IMR-90 (cell line): ENCODE data around the gene SMG5. TPM values are rescaled to one million over a fixed set of nuclear protein-coding genes. Genes with fewer than 3 reads are reported as not detected.

ENCODE experiments used
- ATAC-seq: fragments of 200-7000 bp; cut with Tn5 transposase; 2 replicates; pipeline ENCODE4 v1.9.1; 2020; ENCODE audit warnings: low read depth, mild to moderate bottlenecking, moderate library complexity
- BruUV-seq: library from RNA; stranded (reverse); fragments of 400-500 nt; replicated peaks from 2 replicates; lab custom pipeline; 2021; lab: Mats Ljungman, UMichigan
- CTCF ChIA-PET: fragments of 300-600 bp; formaldehyde crosslinking; extraction: SDS; loops from one replicate; lab custom pipeline; 2021; ENCODE audit warnings: antibody characterized with exemption; lab: Yijun Ruan, JAX
- POLR2A ChIA-PET: fragments of 300-600 bp; sonication (Branson Sonifier 250); formaldehyde crosslinking; loops from one replicate; lab custom pipeline; 2022; ENCODE audit warnings: antibody characterized with exemption; ENCODE audit not compliant: unreplicated experiment; lab: Charles Lee
- DNase-seq: peaks from one replicate; pipeline ENCODE4 v3.0.0; 2013
- H2AFZ ChIP-seq: replicated peaks from 2 replicates; pipeline ENCODE3; 2013; ENCODE audit warnings: low read length, mild to moderate bottlenecking; ENCODE audit not compliant: poor library complexity
- H2AK5ac ChIP-seq: 2 replicates; pipeline ENCODE4 v1.6.1; 2013; ENCODE audit warnings: low read depth, low read length, inconsistent platforms
- H2AK9ac ChIP-seq: replicated peaks from 2 replicates; pipeline ENCODE3; 2013; ENCODE audit warnings: mild to moderate bottlenecking, low read depth, low read length, moderate library complexity; ENCODE audit not compliant: poor library complexity
- H2BK120ac ChIP-seq: 2 replicates; pipeline ENCODE4 v1.6.1; 2013; ENCODE audit warnings: low read depth, low read length, inconsistent platforms
- H2BK15ac ChIP-seq: 3 replicates; pipeline ENCODE4 v1.6.1; 2013; ENCODE audit warnings: low read depth, low read length, inconsistent platforms
- H2BK20ac ChIP-seq: 2 replicates; pipeline ENCODE4 v1.6.1; 2013; ENCODE audit warnings: low read depth, mild to moderate bottlenecking, inconsistent platforms, low read length, moderate library complexity
- H2BK5ac ChIP-seq: 2 replicates; pipeline ENCODE4 v1.6.1; 2013; ENCODE audit warnings: mild to moderate bottlenecking, low read depth, low read length, inconsistent platforms; ENCODE audit not compliant: poor library complexity, severe bottlenecking
- H3K14ac ChIP-seq: replicated peaks from 2 replicates; pipeline ENCODE4 v1.6.1; 2013; ENCODE audit warnings: low read depth, low read length, inconsistent platforms
- H3K18ac ChIP-seq: 2 replicates; pipeline ENCODE4 v1.6.1; 2013; ENCODE audit warnings: low read depth, low read length, control low read depth
- H3K23ac ChIP-seq: 2 replicates; pipeline ENCODE4 v1.6.1; 2013; ENCODE audit warnings: low read depth, low read length, inconsistent platforms
- H3K27ac ChIP-seq: 2 replicates; pipeline ENCODE4 v1.5.1; 2013; ENCODE audit warnings: mild to moderate bottlenecking, control low read depth, low read length; ENCODE audit not compliant: insufficient read depth
- H3K27me3 ChIP-seq: 2 replicates; pipeline ENCODE4 v1.6.1; 2013; ENCODE audit warnings: low read length; ENCODE audit not compliant: control insufficient read depth, insufficient read depth
- H3K36me3 ChIP-seq: 2 replicates; pipeline ENCODE4 v1.6.1; 2013; ENCODE audit warnings: low read length, mixed read lengths; ENCODE audit not compliant: control insufficient read depth, insufficient read depth
- H3K4ac ChIP-seq: 2 replicates; pipeline ENCODE4 v1.6.1; 2013; ENCODE audit warnings: low read depth, low read length, inconsistent platforms
- H3K4me1 ChIP-seq: 2 replicates; pipeline ENCODE4 v1.6.1; 2013; ENCODE audit warnings: low read length, mixed read lengths; ENCODE audit not compliant: control insufficient read depth, insufficient read depth
- H3K4me2 ChIP-seq: 2 replicates; pipeline ENCODE4 v1.6.1; 2013; ENCODE audit warnings: low read depth, mild to moderate bottlenecking, control low read depth, low read length, moderate library complexity
- H3K4me3 ChIP-seq: 2 replicates; pipeline ENCODE4 v1.5.1; 2013; ENCODE audit warnings: low read depth, mild to moderate bottlenecking, control low read depth, low read length, moderate library complexity; ENCODE audit not compliant: insufficient read depth
- H3K56ac ChIP-seq: 2 replicates; pipeline ENCODE4 v1.6.1; 2013; ENCODE audit warnings: low read length, inconsistent platforms; ENCODE audit not compliant: insufficient read depth; ENCODE audit errors: extremely low read depth
- H3K79me1 ChIP-seq, 2 experiments: 2 replicates each; pipeline ENCODE4 v1.6.1; 2013; ENCODE audit warnings: low read length in 2 of 2, inconsistent platforms in 1 of 2, low read depth in 1 of 2
- H3K9ac ChIP-seq: 2 replicates; pipeline ENCODE4 v1.6.1; 2013; ENCODE audit warnings: low read depth, low read length, control low read depth
- H3K9me1 ChIP-seq: 2 replicates; pipeline ENCODE4 v1.6.1; 2013; ENCODE audit warnings: low read length, inconsistent platforms; ENCODE audit not compliant: insufficient read depth
- H3K9me3 ChIP-seq: 2 replicates; pipeline ENCODE4 v1.6.1; 2013; ENCODE audit warnings: low read length; ENCODE audit not compliant: control insufficient read depth, insufficient read depth
- H4K20me1 ChIP-seq: 2 replicates; pipeline ENCODE4 v1.6.1; 2013; ENCODE audit warnings: low read length, inconsistent platforms; ENCODE audit not compliant: insufficient read depth
- H4K5ac ChIP-seq: 2 replicates; pipeline ENCODE4 v1.6.1; 2013; ENCODE audit warnings: mild to moderate bottlenecking, low read depth, low read length, control low read depth
- H4K8ac ChIP-seq, 2 experiments: 2 replicates each; pipeline ENCODE4 v1.6.1; 2013; ENCODE audit warnings: low read depth in 2 of 2, low read length in 2 of 2, control low read depth in 1 of 2, inconsistent platforms in 1 of 2
- H4K91ac ChIP-seq: 2 replicates; pipeline ENCODE4 v1.6.1; 2013; ENCODE audit warnings: low read depth, low read length, inconsistent platforms; ENCODE audit not compliant: insufficient read depth
- CEBPB ChIP-seq: IDR thresholded peaks from 2 replicates; pipeline ENCODE4 v1.6.1; 2012; ENCODE audit warnings: low read depth, low read length, improper control_type of control experiment
- CHD1 ChIP-seq: IDR thresholded peaks from 2 replicates; pipeline ENCODE4 v1.6.1; 2012; ENCODE audit warnings: low read depth, low read length, improper control_type of control experiment
- FOS ChIP-seq: fragments of 150-350 bp; IDR thresholded peaks from 2 replicates; pipeline ENCODE4 v1.6.1; 2016; ENCODE audit warnings: low read depth, low read length
- MAFK ChIP-seq: IDR thresholded peaks from 2 replicates; pipeline ENCODE4 v1.6.1; 2012; ENCODE audit warnings: low read depth, low read length, improper control_type of control experiment
- MXI1 ChIP-seq: IDR thresholded peaks from 2 replicates; pipeline ENCODE4 v1.6.1; 2012; ENCODE audit warnings: low read depth, mild to moderate bottlenecking, low read length, moderate library complexity, borderline replicate concordance
- POLR2A ChIP-seq: IDR thresholded peaks from 2 replicates; pipeline ENCODE4 v1.6.1; 2012; ENCODE audit warnings: mild to moderate bottlenecking, low read depth, low read length
- RAD21 ChIP-seq: IDR thresholded peaks from 2 replicates; pipeline ENCODE4 v1.6.1; 2012; ENCODE audit warnings: low read length, improper control_type of control experiment
- RCOR1 ChIP-seq: IDR thresholded peaks from 2 replicates; pipeline ENCODE4 v1.6.1; 2012; ENCODE audit warnings: mild to moderate bottlenecking, low read length, improper control_type of control experiment; ENCODE audit not compliant: insufficient replicate concordance
- SMC3 ChIP-seq: fragments of 150-350 bp; IDR thresholded peaks from 2 replicates; pipeline ENCODE4 v1.6.1; 2016; ENCODE audit warnings: low read depth, mild to moderate bottlenecking, antibody characterized with exemption, low read length, moderate library complexity
- WGBS, 2 experiments: methylation state at CpG; one replicate each; pipeline versions ENCODE4 v1.1.5 to v1.1.7; 2013; ENCODE audit warnings: missing lambda C conversion rate in 2 of 2; ENCODE audit not compliant: insufficient read length in 1 of 2; ENCODE audit errors: extremely low coverage in 2 of 2; 5-methylcytosine and 5-hydroxymethylcytosine counted together
- dilution Hi-C: fragments of 300-500 bp; cut with HindIII; formaldehyde crosslinking; loops from one replicate; pipeline ENCODE4 v1.14.3; 2018; ENCODE audit warnings: low sequenced_read_pairs; ENCODE audit not compliant: unreplicated experiment
- in situ Hi-C: fragments of 300-500 bp; cut with MboI; formaldehyde crosslinking; loops from 3 replicates; pipeline ENCODE4 v1.14.3; 2019; ENCODE audit warnings: low sequenced_read_pairs, inconsistent platforms, mixed read lengths
- intact Hi-C: fragments of 100-400 bp; cut with micrococcal nuclease; formaldehyde crosslinking; loops from 2 replicates; pipeline ENCODE4 v1.10.0; 2022
- polyA plus RNA-seq, 3 experiments: library from polyadenylated mRNA; depleted of rRNA; stranded (reverse); fragments of >200 nt; gene quantifications; 2 replicates each; pipeline ENCODE4 v1.2.3, GENCODE V29; 2012; ENCODE audit warnings: low replicate concordance in 1 of 3
- total RNA-seq: library from RNA; depleted of rRNA; stranded (reverse); fragments of >200 nt; gene quantifications from 2 replicates; pipeline ENCODE4 v1.2.3, GENCODE V29; 2012

The SMG5 gene
- total and polyA plus RNA-seq, 2 of the 4 experiments (the other 2 are of a cell fraction) = 34.7 to 37.3 TPM

DNA sequence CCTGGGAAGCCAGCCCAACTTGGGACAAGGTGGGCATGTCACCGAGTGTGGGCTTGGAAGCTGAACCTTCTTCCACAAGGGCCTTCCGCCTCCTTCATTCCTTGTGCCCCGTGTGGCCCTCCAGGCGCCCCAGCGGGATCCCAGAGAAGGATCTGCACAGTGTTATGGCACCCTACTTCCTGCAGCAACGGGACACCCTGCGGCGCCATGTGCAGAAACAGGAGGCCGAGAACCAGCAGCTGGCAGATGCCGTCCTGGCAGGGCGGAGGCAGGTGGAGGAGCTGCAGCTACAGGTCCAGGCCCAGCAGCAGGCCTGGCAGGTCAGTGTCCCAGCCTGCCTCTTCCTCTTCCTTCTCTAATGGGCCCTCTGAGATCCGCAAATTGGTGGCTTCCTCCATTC lies 46.5 kb downstream of the SMG5 start:
- Histone ChIP-seq H2BK15ac (no peak overlapping the region), H2BK20ac (no peak overlapping the region), H3K4me2 (no peak overlapping the region), H4K20me1 (peaks cover 7% of the 10 kb centered on the region; the same call in 1 of the 2 replicates), H2BK120ac (no peak overlapping the region), H3K27ac (no peak overlapping the region), H2AFZ (no peak overlapping the region), H4K5ac (no peak overlapping the region), H3K18ac (no peak overlapping the region), H4K91ac (no peak overlapping the region), H2AK9ac (no peak overlapping the region), H3K36me3 (peaks cover 34% of the 10 kb centered on the region), H3K14ac (no peak overlapping the region), H3K9ac (no peak overlapping the region), H3K23ac (no peak overlapping the region), H3K27me3 (no peaks in the 10 kb centered on the region), H3K4ac (no peak overlapping the region), H4K8ac (no peak overlapping the region), H3K4me3 (no peak overlapping the region), H2BK5ac (no peak overlapping the region), H3K9me3 (no peaks in the 10 kb centered on the region), H2AK5ac (no peak overlapping the region), H3K56ac (no peak overlapping the region), H3K79me1 (peaks cover 8 to 16% of the 10 kb centered on the region in 2 experiments), H3K4me1 (peaks cover 13% of the 10 kb centered on the region), H3K9me1 (peaks cover 19% of the 10 kb centered on the region)
- DNase-seq = no peak
- dilution Hi-C loops = no loop called here
- intact Hi-C loops = no loop called here
- no TSS peak for BruUV-seq
- TF ChIP-seq RAD21 (no peak), MAFK (no peak), CEBPB (no peak), FOS (no peak), RCOR1 (no peak), MXI1 (no peak), SMC3 (no peak), CHD1 (no peak), POLR2A (no peak)
- in situ Hi-C loops = no loop called here
- ChIA-PET CTCF (no interaction called here), POLR2A (no interaction called here)
- no peak for ATAC-seq
- WGBS, 2 experiments = 97% methylated on average over 3 of the region's 12 CpGs; no CpG with 5 or more reads in 1 of the 2 experiments
